Prostate gland (tissue), 2 donors: ENCODE data around the gene SEC24D. TPM values are rescaled to one million over a fixed set of nuclear protein-coding genes. Genes with fewer than 3 reads are reported as not detected.

ENCODE experiments used
- DNase-seq: peaks from one replicate; pipeline ENCODE4 v3.0.0-alpha.2; 2019; ENCODE audit warnings: low spot score
- H3K27ac ChIP-seq, 2 donors: fragments of 200-600 bp; sonication (generic); 2 replicates each; pipeline ENCODE4 v1.5.1; 2017 to 2019
- H3K27me3 ChIP-seq: fragments of 200-600 bp; sonication (generic); replicated peaks from 2 replicates; pipeline ENCODE4 v1.5.1; 2019; ENCODE audit not compliant: insufficient read depth
- H3K36me3 ChIP-seq, 2 donors: fragments of 200-600 bp; sonication (generic); 1 replicate in 1 of 2; 2 replicates in 1 of 2; pipeline versions ENCODE4 v1.5.1 to v1.8.1; 2017 to 2019
- H3K4me1 ChIP-seq: fragments of 200-600 bp; sonication (generic); replicated peaks from 2 replicates; pipeline ENCODE4 v1.5.1; 2019
- H3K4me3 ChIP-seq, 2 donors: fragments of 200-600 bp; sonication (generic); 2 replicates each; pipeline ENCODE4 v1.5.1; 2017 to 2019
- H3K9me3 ChIP-seq: fragments of 200-600 bp; sonication (generic); 2 replicates; pipeline ENCODE4 v1.5.1; 2017
- POLR2A ChIP-seq: fragments of 450-650 bp; IDR thresholded peaks from one replicate; pipeline ENCODE4 v1.6.1; 2016; ENCODE audit warnings: antibody characterized with exemption, mild to moderate bottlenecking
- POLR2AphosphoS5 ChIP-seq: sonication (generic); formaldehyde crosslinking; IDR thresholded peaks from one replicate; pipeline ENCODE4 v1.6.1; 2017; ENCODE audit warnings: antibody characterized with exemption
- WGBS: methylation state at CpG from one replicate; pipeline ENCODE4 v1.1.5; 2018; 5-methylcytosine and 5-hydroxymethylcytosine counted together
- intact Hi-C: fragments of 100-400 bp; cut with DNase I; formaldehyde crosslinking; loops from one replicate; pipeline ENCODE4 v1.14.2; 2022
- total RNA-seq, 2 donors: library from RNA; depleted of rRNA; stranded (reverse); fragments of >200 nt; gene quantifications; one replicate each; pipeline ENCODE4 v1.1.0, GENCODE V29; 2016
- TF ChIP-seq, protein P1 (sequence below), 4 experiments: fragments of 200-600 bp in 2 of 4; fragments of 450-650 bp in 2 of 4; sonication (generic) in 2 of 4; IDR thresholded peaks; 1 replicate in 3 of 4; 2 replicates in 1 of 4; pipeline ENCODE4 v1.5.1; 2016 to 2019; ENCODE audit warnings: antibody characterized with exemption in 4 of 4, mild to moderate bottlenecking in 2 of 4, moderate library complexity in 2 of 4

SEC24D gene
- total RNA-seq, 2 donors from 2014 or later, result 31.5 to 34.9 TPM

DNA sequence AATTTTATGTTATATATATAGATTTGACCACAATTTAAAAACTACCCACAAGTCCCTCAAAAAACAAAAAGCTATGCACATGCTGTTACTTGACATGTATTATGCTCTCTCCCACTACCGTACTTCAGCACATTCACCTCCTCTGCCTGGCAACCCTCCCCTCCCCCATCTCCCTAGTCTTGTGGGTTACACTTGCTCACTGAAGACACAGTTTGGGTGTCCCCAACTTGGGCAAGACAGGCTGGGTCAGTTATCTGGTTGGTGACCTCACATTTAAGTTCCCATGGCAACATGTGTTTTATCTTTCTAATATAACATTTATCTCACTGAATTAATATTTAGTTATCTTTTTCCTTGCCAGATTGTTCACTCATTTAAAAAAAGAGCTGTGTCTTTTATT, 32.7 kb downstream of the SEC24D start:
- DNase-seq, result no peak
- TF ChIP-seq, protein P1, sequence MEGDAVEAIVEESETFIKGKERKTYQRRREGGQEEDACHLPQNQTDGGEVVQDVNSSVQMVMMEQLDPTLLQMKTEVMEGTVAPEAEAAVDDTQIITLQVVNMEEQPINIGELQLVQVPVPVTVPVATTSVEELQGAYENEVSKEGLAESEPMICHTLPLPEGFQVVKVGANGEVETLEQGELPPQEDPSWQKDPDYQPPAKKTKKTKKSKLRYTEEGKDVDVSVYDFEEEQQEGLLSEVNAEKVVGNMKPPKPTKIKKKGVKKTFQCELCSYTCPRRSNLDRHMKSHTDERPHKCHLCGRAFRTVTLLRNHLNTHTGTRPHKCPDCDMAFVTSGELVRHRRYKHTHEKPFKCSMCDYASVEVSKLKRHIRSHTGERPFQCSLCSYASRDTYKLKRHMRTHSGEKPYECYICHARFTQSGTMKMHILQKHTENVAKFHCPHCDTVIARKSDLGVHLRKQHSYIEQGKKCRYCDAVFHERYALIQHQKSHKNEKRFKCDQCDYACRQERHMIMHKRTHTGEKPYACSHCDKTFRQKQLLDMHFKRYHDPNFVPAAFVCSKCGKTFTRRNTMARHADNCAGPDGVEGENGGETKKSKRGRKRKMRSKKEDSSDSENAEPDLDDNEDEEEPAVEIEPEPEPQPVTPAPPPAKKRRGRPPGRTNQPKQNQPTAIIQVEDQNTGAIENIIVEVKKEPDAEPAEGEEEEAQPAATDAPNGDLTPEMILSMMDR (IDR thresholded peaks at IDR 0.05), result no peak
- no peak for TF ChIP-seq POLR2AphosphoS5
- no peak for TF ChIP-seq POLR2A
- 70% methylated on average over 1 of the region's 1 CpG for WGBS

DNA sequence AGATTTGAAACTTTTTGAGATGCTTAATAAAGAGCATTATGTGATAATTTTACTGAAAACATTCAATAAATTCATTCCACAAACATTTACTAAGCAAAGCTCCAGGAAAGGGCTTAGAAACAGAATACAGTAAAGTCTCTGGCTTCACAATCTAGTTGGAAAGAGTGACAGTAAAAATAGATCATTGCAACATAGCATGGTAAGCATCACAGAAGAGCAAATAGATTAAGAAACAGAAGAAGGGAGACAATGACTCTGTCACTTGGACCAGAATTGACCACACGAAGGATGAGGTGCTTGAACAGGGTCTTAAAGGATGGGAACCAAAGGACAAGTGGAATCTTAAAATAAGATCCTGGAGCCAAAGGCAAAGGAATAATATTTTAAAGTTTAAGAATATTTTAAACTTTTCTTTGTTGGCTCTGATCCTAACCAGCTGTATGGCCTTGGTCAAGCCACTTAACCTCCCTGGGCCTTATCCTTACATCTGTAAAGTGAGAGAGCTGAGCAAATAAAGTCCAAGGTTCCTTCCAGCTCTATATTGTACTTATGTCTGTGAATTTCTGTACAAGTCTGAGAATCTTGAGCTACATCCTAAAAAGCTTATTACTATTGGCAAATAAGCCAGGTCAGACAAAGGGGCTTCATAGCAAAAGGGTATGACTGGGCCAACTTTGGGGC, 33.9 kb downstream of the SEC24D start:
- Histone ChIP-seq H3K4me3 (no peak overlapping the region), H3K27me3 (no peaks in the 10 kb centered on the region), H3K27ac (no peak overlapping the region), H3K9me3 (no peaks in the 10 kb centered on the region), H3K4me1 (no peaks in the 10 kb centered on the region), H3K36me3 (peaks cover 3 to 6% of the 10 kb centered on the region in 2 donors)
- intact Hi-C loops, result no loop called here
- TF ChIP-seq, protein P1 (IDR thresholded peaks at IDR 0.05), result no peak
- TF ChIP-seq POLR2AphosphoS5 (no peak), POLR2A (no peak)
- DNase-seq, result no peak
- 90% methylated on average over 1 of the region's 1 CpG for WGBS

More for the DNA sequence above, 32.7 kb downstream of the SEC24D start:
- Histone ChIP-seq H3K27ac (no peak overlapping the region), H3K36me3 (peaks cover 0 to 3% of the 10 kb centered on the region in 2 donors), H3K4me1 (no peaks in the 10 kb centered on the region), H3K4me3 (no peak overlapping the region), H3K27me3 (no peaks in the 10 kb centered on the region), H3K9me3 (no peaks in the 10 kb centered on the region)
- intact Hi-C loops, result no loop called here

DNA sequence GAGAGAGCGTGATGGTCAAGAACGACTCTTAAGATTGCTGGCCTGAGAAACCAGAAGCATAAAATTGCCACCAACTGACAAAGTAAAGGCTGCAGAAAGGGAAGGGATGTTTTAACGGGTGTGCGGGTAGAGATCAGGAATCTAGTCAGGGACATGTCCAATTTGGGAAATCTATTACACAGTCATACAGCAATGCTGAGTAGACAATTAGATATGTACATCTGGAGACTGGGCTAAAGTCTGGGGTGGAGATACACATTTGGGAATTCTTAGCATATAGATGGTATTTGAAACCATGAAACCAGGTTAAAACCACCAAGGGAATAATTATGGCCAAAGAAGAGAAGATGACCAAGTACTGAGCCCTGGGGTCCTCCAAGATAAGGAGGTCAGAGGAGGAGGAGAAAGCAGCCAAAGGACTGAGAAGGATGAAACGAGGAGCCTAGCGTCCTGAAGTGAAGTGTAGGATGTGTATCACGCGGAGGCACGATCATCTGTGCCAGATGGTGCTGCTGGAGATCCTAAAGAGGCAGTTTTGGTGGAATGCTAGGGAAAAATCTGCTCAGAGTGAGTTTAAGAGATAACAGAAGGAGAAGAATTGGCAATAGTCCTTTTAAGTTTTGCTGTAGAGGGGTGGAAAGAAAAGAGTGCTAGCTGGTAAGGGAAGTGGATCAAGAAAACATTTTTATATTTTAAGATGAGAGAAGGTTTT, 36.5 kb downstream of the SEC24D start:
- no peak overlapping the region for H3K4me3 ChIP-seq
- 90% methylated on average over 9 of the region's 9 CpGs for WGBS
- intact Hi-C loops, result no loop called here
- no peak overlapping the region for H3K27ac ChIP-seq
- H3K27me3 ChIP-seq, result no peaks in the 10 kb centered on the region
- no peaks in the 10 kb centered on the region for H3K4me1 ChIP-seq
- H3K36me3 ChIP-seq, result peaks cover 3 to 14% of the 10 kb centered on the region in 2 donors
- no peaks in the 10 kb centered on the region for H3K9me3 ChIP-seq
- DNase-seq, result no peak
- TF ChIP-seq POLR2AphosphoS5 (no peak), POLR2A (no peak)
- TF ChIP-seq, protein P1 (IDR thresholded peaks at IDR 0.05), result no peak

DNA sequence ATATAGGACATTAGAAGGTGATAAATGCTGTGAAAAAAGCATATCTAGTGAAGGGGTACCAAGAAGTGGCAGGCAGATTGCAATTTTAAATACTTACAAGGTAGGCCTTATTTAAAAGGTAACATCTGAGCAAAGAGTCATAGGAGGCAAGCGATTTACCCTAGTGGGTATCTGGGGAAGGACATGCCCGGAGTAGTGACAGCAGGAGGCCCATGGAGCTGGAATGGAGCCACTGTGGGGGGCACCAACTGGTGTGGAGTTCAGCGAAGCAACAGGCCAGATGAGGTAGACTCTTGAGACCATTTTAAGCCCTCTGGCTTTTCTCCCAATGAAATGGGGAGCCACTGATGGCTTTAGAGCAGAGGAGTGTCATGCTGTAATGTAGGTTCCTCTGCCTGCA, 37.3 kb downstream of the SEC24D start:
- 95% methylated on average over 3 of the region's 3 CpGs for WGBS
- TF ChIP-seq POLR2A (no peak), POLR2AphosphoS5 (no peak)
- TF ChIP-seq, protein P1 (IDR thresholded peaks at IDR 0.05), result no peak
- Histone ChIP-seq H3K4me1 (no peaks in the 10 kb centered on the region), H3K27ac (no peak overlapping the region), H3K27me3 (no peaks in the 10 kb centered on the region), H3K4me3 (no peak overlapping the region), H3K36me3 (peaks cover 3 to 14% of the 10 kb centered on the region in 2 donors), H3K9me3 (no peaks in the 10 kb centered on the region)
- no peak for DNase-seq
- intact Hi-C loops, result no loop called here
